Omental fat pad (tissue), 4 donors: ENCODE data around the gene ACSS1. TPM values are rescaled to one million over a fixed set of nuclear protein-coding genes. Genes with fewer than 3 reads are reported as not detected.

ENCODE experiments used
- ATAC-seq: fragments of 150-250 bp; one replicate; pipeline ENCODE4 v1.9.1; 2016; ENCODE audit warnings: mild to moderate bottlenecking, moderate library complexity; ENCODE audit not compliant: low FRiP score
- DNase-seq: peaks from one replicate; pipeline ENCODE4 v3.0.0-alpha.2; 2019; ENCODE audit warnings: low spot score
- CTCF ChIP-seq, 3 donors: fragments of 450-650 bp; IDR thresholded peaks; one replicate each; pipeline ENCODE4 v1.5.1; 2016 to 2017; ENCODE audit warnings: antibody characterized with exemption in 3 of 3, mild to moderate bottlenecking in 3 of 3, moderate library complexity in 2 of 3
- total RNA-seq, 4 donors: library from RNA; depleted of rRNA; stranded (reverse); fragments of >200 nt; gene quantifications; one replicate each; pipeline ENCODE4 v1.1.0, GENCODE V29; 2016

ACSS1 gene
- total RNA-seq, 4 donors from 2014 or later: 15.9 to 45.4 (median 19.0) TPM

DNA sequence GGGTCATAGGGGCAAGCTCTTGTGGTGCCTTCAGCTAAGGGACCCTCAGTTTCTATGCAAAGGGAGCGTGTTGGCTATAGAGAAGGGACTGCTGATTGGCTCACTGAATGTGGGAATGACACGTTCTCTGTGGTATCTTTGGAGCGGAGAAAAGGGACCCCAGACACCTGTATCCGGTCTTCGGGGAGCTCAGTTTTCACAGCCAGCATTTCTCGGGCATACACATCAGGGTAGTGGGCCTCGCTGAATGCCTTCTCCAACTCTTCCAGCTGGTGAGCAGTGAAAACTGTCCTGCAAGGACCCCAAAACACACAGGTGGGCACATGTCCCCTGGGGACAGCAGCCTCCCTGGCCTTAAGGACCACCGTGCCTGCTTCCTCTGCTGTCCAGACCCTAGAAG is 20.7 kb upstream of the ACSS1 start:
- DNase-seq: no peak
- no peak for TF ChIP-seq CTCF (IDR thresholded peaks at IDR 0.05)
- no peak for ATAC-seq

DNA sequence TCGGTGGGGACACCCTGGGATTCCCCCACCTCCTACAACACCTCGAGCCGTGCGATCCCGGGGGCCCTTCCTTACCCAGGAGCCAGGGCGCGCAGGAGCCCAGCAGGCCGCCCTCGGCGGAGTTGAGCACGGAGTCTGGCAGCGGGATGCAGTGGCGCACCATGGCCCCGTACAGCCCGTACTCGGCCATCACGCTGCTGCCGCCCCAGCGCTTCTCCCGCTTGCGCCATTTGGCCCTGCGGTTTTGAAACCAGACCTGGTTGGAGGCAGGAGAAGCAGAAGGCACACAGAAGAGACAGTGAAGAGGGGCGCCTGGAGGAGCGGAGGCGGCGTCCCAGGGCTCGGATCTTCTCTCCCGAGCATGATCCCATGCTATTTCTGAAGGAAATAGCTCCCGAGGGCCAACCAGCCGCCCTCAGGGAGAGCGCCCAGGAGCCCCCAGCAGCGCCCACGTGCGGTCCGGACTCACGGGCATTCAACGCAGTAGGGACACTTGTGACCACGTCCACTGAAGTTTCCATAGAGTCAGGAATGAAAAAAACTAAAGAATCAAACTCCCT is 19.8 kb upstream of the ACSS1 start:
- ATAC-seq: peak; percentile 58
- no peak for TF ChIP-seq CTCF (IDR thresholded peaks at IDR 0.05)
- DNase-seq: no peak

DNA sequence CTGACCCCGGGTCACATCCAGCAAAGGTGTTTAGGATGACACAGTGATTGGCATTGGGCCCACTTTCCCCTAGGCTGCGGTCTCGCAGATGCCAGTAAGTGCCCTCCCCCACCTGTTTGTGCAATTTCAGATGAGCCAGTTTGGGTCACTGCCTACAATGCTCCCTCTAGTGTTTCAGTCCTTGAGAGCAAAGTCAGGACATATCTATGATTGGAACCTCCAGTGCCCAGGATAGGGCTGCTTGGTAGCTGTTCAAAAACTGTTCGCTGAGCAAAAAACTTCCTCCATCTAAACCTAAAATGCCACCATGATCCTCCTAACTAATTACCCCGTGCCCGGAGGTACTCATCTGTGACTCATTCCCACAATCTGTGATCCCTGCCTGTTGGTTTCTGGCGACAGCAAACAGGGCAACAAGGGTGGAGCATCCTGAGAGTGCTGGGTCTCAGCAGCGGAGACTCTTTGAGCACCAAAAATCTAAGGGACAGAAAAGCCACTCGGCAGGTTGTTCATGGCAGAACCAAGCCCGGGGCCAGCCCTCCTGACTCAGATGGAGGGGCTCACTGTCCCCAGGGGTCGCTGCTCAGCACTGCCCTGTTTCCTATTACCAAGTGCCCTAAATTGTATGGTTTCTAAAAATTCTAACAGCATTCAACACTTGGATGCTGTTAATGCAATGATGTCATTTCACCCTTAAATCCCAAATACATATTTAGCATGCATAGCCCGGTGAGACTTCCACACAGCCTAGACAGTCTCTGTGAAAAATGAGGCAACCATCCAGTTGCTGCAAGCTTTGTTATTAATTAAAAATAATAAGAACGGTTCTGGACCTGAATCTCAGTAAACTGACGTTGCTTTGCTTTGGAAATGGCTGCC is 19.0 kb upstream of the ACSS1 start:
- ATAC-seq (no peak), DNase-seq (no peak)
- no peak for TF ChIP-seq CTCF (IDR thresholded peaks at IDR 0.05)

GRCh38 chr20:25076201-25076600 is 18.3 kb upstream of the ACSS1 start:
- DNase-seq (no peak), ATAC-seq (no peak)
- TF ChIP-seq CTCF (IDR thresholded peaks at IDR 0.05): no peak

- ATAC-seq: no peak
- no peak for TF ChIP-seq CTCF (IDR thresholded peaks at IDR 0.05)
- DNase-seq: no peak
These were observed 15.6 kb upstream of the ACSS1 start for GRCh38 chr20:25073544-25073943.

DNA sequence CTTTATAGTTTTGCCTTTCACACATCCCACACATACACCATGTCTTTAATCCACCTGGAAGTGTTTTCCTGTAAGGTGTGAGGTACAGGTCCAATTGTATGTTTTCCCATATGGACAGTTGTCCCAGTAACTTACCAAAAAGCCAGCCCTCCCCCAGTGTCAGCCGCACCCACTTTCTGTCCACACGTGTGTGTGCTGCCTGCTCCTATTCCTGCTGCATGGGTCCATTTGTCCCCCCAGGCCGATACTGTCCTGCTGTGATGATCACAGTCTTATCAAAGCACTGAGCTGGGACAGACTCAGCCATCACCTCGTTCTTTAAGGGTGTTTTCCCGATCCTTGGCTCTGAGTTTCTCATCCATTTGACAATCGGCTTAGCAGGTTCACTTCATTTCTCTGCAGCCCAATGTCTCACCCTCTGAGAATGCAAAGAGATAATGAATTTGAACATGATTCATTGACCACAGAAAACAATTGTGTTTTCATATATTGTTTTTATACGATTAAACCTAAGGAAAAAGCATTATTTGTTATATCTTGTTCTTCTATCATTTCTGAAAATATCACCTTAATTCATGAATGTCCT is 14.4 kb upstream of the ACSS1 start:
- ATAC-seq: no peak
- no peak for TF ChIP-seq CTCF (IDR thresholded peaks at IDR 0.05)
- no peak for DNase-seq
